SKM-1 treated with dmso at 0.1 percent for 144 hours (cell line): Measurements from ENCODE around the gene LMOD3.

Experiments used
- DNase-seq: peaks from one replicate; lab custom pipeline; 2025; ENCODE audit not compliant: unreplicated experiment; lab: John Stamatoyannopoulos, UW

Gene LMOD3

DNA sequence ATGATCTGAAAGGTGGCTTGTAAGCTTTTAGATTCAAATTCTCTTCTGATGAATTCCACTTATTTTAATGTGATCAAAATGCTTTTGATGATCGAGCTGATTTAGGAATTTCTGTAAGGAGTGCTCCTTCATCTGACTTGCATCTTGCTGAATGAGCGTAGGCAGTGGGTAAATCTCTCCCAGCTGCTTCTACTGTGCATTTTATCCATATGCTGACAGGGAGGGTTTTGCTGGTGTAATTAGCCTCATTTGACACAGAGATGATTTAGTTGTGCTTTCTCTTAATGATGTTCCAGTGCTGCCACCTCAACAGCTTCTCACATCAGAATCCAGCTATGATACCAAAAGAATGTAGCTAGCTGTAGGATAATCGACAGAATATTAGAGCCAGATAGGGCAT is 3.8 kb upstream of the LMOD3 start:
- no peak for DNase-seq

DNA sequence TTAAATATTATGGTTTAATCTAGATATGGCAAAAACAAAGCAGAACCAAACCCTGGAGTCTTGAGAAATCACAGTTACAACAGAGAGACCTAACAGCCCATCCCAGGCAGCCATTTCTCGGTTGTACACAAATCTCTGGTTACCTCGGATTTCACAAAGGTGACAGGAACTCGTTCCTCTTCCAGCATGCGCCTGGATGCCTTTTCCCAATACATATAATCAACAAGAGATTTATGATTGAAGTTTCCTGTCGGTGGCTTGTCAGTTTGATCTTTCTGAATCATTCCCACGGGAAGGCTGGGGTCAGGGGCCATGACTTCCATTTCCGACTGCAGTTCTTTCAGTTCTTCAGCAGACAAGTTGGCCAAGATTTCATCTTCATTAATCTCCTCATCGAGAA is 445 bp downstream of the LMOD3 start:
- no peak for DNase-seq

DNA sequence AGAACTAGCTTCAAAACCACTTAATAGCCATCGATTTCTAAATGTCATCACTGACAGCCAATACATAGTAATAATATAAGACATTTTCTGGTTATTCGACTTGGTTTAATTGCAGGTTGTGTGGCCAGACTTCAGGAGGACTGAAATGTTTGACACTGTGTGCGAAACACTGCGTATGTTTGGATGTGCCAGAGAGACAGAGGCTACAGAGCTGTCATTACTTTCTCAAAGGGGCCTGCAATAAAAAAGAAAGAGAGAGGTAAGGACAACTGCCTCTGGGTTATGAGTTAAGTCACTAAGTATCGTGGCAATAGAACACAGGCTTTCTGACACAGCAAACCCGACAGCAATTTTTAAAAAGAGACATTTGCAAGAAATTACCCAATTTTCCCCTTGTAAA is 882 bp downstream of the LMOD3 start:
- no peak for DNase-seq

DNA sequence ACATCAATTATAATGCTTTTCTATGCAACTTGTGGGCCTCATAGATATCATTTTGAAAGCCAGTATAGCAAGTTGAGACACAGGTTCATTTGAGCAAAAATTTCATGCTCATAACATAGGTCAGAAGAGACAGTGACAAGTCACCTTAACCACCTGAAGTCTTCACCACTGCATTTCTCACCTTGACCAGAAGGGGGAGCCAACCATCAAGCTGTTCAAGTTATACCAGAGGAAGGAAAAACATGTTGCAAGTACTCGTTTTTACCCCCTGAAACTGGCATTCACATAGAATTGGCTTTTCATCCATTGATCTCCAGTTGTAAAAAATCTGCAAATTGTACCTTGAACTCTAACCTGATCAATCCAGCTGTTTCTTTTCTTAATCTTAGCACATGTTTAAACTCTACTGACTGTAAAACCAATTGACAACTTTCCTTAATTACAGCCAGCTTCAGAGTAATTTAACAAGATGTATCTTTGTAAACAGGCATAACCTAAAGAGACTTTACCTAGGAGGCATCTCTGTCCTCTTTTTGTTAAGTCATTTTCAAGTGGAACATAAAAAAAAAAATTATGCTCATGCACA is 1.4 kb downstream of the LMOD3 start:
- DNase-seq = peak; percentile 46

DNA sequence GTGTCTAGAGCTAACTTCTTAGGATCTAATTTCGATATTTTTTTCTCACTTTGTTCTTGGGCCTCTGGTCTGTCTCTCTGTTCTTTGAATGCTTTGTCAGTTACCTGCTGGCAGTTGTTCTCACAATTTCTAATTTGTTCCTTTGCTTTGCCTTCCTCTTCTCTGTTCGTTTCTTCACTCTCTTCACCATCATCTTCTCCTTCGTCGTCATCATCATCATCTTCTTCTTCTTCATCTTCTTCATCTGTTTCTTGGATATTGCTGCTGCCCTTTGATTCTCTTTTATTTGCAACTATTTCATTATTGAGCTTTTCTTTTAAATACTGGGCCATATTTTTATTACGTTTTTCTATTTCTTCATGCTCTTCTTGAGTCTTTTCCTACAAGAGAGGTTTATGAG is 2.7 kb downstream of the LMOD3 start:
- DNase-seq = no peak

DNA sequence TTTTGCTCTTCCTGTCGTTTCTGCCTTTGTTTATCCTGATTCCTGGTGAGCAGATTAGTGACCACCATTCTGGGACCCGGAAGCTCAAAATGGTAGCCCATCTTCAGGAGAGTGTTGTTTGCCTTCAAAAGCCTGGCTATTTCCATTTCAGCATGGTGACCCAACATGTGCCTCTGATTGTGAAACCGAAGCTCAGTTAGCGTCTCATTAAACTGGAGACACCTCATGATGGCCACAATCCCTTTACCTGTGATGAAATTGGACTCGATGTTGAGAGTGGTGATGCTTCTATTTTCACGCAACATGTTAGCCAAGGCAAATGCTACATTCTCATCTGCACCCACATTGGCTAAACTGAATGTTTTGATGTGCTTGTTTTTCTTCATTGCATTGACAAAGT is 3.3 kb downstream of the LMOD3 start:
- no peak for DNase-seq

DNA sequence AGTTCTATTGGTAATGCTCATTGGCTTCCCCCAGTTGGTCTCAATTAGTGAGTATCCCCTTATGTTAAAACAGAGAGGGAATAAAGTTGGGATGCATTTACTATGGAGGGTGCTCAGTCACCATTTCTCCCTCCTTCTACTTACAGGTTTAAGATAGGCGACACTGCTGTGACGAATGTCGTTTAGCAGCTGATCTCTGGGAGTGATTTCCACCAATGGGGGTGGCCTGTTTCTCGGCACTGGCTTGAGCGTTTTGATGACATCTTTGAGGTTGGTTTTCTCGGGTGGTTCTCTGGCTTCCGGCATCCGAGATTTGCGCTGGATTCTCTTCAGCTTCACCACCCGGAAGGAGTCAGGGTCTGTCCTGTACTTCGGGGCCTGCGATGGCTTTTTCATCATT is 3.8 kb downstream of the LMOD3 start:
- no peak for DNase-seq

DNA sequence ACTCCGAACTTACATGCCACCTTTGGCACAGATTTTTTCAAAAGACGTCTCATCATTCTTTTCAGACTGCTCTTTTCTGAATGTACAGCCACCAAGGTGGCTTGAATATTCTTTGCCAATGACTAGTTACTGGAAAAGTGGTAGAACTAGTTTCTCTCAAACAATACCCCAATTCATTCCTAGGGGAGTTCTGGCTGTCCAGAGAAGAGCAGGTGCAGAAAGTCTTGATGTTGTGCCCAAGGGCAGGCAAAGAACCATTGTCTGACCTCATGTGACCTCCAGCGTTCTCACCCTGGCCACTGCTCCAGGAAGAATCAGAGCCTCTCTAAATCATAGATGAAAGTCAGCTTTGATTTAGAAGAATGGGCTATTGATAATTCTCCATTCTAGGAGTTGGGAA is 5.5 kb downstream of the LMOD3 start:
- no peak for DNase-seq

DNA sequence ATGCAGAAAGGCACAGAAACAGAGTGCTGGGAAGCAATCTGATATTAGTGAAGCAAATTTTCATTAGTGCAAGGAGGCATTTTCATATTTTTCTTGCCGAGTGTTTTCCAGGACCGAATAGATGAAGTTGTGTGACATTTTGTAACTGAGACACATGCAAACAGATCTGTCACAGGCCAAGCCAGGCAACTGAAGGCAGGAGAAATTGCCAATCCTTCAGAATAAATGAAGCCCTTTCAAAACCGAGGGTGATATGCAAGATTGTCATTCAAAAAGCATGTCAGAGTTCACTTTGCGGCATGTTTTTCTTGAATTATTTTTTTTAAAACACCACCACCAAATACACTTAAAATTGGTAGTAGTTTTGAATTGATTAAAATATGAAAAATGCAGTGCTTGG is 6.2 kb downstream of the LMOD3 start:
- DNase-seq = no peak

DNA sequence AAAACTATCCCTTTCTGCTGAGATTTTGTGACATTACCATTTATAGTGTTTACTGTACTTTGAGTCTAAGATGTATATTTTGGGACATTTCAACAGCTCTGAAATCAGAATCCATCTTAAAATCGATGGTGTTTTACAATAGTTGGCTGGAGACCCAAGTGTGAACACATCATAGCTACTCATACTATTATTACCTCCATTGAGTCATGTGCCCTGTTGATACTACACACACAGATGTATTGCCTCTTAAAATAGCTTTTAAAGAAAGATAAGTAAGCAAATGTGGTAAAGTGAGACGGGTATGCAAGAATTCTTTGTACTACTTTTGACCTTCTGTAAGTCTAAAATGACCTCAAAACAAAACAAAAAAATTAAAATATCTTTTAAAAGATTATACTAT is 6.7 kb downstream of the LMOD3 start:
- DNase-seq = no peak

DNA sequence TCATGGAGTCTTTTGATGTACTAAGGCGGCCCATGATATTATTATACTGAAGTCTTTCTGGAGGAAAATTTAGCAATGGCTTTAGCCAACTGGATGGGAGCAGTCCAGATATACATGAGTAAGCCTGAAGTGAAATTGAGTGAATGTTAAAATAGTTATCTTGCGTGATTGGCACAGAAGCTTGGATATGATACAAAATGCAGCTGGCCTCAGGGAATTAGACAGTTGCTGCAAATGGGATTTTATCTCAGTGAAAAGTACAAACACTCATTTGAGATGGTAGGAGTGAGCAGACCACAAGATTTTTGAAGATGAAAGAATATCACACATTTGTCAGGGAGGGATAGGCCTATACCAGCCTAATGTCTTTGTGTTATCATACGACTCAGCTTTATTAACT is 8.9 kb downstream of the LMOD3 start:
- DNase-seq = no peak

DNA sequence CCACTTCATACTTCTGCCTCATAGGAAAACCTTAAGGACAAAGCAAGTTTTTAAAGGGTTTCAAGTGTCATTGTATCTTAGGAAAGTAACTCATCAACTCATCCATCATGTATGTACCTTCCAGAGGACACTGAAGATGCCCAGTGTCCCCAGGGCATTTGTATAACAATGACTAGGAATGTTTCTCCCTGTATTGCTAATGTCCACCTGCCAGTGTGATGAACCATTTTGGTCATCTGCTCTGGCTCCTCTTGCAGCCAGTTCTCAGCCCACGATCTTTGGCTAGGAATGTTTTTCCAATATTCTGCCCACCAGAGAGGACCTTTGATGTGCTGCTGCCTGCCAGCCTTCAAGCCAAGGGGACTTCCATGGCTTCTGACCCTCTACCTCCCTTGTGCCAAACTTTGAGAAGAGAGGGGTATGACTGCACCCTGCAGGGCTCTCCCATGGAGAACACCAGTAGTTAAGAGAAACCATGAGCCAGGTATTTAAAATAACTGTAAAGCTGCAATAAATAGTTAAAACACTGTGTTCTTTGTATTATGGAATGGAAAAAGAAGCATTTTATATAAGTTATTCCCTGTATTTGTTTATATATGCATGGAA is 11.4 kb downstream of the LMOD3 start:
- DNase-seq = no peak

DNA sequence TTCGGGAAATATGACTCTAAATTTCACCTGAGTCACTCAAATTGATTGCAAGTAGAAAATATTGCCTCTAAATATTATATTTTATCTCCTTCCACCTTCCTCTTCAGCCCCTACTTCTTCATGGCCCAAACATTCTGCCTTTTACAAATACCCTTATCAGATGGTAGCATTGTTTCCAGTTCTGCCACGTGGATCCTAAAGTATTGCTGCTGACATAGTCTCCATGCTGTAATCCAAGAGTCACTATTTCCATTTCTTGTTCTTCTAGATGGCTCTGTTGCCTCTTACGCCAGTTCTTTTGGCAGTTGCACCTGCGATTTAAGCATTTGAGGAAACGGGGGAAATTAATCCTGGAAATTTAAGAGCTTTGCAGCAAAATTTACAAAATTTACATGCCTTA is 13.6 kb downstream of the LMOD3 start:
- no peak for DNase-seq

DNA sequence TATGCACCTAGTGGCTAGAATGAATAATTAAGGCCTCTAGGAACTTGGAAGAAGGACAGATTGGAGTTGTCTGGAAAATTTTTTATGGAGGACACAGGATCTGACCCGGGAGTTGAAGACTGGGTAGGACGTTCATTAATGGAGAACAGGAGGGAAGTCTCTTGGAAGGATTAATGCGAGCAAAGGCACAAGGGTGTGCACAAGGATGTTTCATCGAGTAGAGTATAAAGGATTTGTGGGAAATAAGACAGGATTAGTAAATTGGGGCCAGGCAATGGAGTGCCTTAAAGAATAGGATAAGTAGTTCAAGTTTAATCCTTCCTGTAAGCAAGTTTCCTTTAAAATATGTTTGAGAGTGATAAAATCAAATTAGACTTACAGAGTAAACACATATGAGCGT is 14.6 kb downstream of the LMOD3 start:
- no peak for DNase-seq

DNA sequence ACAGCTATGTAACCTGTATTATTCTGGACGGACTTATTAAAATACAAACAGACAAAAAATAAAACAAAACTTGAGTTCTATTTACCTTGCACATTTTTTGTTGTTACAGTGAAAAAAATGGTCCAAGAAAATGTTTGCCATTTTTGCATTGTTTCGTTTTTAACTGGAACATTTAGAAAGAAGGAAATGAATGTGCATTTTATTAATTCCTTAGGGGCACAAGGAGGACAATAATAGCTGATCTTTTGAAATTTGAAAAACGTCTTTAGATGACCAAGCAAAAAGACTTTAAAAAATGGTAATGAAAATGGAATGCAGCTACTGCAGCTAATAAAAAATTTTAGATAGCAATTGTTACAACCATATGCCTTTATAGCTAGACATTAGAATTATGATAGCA is 17.1 kb downstream of the LMOD3 start:
- DNase-seq = no peak

DNA sequence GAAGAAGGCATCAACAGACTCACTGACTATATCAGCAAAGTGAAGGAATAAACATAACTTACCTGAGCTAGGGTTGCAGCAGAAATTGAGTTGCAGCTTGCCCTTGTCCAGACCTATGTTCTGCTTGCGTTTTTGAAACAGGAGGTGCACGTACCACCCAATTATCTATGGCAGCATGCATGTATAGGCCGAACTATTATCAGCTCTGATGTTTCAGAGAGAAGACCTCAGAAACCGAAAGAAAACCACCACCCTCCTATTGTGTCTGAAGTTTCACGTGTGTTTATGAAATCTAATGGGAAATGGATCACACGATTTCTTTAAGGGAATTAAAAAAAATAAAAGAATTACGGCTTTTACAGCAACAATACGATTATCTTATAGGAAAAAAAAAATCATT is 17.8 kb downstream of the LMOD3 start:
- DNase-seq = no peak

DNA sequence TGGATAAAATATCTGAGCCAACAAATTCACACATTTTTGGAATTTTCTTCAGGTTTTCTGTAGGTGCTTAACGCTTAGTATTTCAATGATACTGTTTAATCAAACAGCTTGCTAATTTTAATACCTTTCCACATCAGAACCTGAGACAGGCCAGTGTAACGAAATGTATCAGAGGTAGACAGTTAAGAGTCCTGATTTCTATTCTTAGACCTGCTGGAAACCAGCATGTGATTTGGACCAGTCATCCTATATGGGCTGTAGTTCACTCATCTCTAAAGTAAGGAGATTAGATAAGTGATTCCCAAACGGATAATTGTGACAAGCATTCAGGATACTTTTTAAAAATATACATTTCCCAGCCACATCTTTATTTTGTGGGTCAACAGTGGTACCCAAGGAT is 19.3 kb downstream of the LMOD3 start:
- no peak for DNase-seq

DNA sequence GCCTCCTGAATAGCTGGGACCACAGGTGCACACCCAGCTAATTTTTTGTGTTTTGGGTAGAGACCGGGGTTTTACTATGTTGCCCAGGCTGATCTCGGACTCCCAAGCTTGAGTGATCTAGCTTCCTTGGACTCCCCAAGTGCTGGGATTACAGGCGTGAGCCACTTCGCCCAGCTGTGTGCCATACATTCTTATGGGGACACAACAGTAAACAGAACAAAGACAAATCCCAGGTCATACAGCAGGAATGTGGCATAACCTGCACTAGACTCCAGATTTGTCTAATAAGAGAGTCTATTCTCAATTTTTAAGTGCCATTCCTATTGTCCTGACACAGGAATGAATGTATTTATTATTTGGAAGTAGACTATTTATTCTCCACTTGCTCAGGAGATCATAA is 20.0 kb downstream of the LMOD3 start:
- DNase-seq = no peak

DNA sequence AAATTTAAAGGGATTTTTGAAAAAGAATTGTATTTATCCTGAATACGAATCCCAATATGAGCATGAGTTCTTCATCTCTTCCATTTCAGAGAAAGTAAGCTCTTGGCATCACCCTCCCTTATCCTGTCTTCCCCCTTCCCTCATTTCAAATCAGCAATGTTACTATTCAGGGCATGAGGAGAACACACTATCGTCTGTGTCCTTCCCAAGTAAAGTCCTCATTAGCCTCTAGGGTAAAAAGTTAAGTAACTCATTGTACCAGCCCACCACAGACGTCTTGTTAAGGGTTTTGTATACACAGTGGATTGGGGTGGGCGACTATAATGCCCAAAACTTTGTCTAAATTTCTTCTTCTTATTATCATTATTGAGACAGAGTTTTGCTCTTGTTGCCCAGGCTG is 22.8 kb downstream of the LMOD3 start:
- no peak for DNase-seq

DNA sequence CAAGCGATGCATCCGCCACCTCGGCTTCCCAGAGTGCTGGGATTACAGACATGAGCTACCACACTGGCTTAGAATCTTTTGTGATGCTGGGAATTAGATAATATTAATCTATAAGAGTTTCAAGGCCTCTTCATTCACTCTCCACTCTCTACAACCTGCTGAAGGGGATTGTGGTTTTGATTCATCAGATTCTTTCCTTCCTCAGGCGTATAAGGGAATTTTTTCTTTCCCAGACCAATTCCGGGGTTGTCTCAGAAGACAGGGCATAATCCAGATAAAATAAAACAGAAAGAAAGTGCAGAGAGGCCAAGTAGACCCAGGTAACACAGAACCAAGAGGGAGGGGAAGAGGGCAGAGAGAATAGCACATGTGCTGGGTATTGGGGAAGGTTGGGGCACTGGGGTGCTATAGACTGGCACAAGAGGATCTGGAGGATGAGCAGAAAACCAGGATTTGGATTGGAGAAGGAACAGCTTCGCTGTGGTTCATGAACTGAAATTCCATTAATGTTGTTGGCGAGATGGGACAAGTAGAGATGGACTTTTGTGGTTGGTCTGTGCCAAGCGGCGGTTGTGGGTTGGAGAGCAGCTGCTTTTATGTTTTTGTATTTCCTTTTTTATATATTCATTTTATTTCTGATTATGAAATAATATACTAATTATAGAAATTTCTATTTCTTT is 24.8 kb downstream of the LMOD3 start:
- no peak for DNase-seq

DNA sequence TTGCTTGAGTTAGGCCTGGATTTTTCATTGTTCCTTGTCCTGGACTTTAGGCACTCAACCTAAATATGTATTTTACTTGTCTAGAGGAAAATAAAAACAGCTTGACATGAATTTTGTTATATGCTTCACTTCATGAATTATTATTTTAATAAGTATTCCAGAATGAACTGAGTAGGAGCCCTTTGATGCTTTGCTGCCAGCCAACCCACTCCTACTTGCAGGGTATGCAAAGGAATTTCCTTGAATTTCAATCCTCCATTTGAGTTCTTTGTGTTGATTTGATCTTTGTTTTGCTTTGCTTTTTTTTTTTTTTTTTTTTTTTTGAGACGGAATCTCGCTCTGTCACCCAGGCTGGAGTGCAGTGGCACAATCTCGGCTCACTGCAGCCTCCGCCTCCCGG is 26.1 kb downstream of the LMOD3 start:
- no peak for DNase-seq

DNA sequence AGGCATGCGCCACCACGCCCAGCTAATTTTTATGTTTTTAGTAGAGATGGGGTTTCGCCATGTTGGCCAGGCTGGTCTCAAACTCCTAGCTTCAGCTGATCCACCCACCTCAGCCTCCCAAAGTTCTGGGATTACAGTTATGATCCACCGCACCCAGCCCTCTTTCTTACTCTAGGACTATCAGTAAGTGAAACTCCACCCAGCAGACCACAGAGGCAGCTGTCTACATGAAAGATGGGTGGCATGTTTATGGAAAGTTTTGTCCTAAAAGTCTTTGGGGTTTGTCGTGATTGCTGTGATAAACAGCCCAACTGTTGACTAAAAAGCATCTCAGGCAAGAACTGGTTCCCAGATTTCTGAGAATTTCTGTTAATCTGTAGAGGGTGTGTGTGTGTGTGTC is 26.8 kb downstream of the LMOD3 start:
- no peak for DNase-seq
